ENCODE measurements around the gene NLRP5.
"Not testable (repeated sequence)": the region's sequence is repeated elsewhere in the genome, so short reads cannot be mapped to it uniquely, and the experiment has no call there.

Gene NLRP5

DNA sequence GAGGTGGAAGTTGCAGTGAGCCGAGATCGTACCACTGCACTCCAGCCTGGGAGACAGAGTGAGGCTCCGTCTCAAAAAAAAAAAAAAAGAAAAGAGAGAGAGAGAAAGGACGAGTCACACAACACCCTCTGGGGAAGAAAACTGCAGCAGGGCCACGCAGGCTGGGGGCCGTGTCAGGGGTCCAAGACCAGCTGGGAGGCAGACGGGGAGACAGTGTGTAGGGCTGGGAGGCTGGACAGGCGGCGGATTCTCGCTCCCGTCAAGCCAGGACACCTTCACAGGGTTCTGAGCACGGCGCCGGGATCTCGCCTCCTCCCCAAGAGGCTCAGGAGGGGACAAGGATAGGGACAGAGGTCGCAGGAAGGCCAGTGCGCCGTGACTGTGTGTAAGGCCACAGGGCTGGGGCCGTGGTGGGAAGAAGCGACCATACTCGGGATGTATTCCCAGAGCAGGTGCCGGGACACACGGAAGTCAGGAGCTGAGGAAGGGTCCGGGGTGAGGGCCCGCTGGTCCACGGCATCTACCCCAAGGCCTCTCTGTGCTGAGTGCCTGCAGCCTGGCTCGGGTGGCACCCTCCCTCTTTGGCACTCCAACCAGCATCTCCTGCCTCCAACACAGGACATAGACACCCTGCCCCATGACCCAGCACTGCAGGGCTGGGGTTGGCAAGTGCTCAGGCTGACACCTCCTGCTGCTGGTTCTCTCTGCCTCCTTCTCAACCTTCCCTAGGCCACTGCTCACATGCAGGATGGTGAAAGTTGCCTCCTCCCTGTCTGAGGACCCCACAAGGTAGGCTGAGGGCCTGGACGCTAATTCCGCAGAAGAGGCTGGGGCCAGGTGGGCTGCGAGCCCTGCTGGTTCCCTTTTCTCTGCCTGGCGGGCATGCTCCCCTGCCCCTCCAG is 113.3 kb downstream of the NLRP5 start:
- DNase-seq: no peak

DNA sequence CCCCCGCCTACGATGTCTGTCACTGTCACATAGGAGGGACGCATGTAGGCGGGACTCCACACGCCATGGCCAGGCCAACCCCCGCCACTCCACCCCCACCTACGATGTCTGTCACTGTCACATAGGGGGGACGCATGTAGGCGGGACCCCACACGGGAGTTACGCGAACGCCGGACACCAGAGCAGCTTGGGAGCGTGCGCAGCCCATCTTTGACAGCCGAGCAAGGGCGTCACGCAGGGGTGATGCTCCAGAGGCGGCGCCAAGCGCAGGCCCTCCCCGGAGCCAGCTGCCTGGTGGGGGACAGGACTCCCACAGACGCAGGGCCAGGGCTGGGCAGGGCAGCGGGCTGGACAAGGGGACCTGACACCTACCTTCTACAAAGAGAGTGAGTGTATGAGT is 114.5 kb downstream of the NLRP5 start:
- no peak for DNase-seq

GRCh38 chr19:56101746-56102535 is 115.4 kb downstream of the NLRP5 start:
- no peak for DNase-seq

- DNase-seq: no peak
These were observed 116.5 kb downstream of the NLRP5 start for GRCh38 chr19:56103027-56103614.

DNA sequence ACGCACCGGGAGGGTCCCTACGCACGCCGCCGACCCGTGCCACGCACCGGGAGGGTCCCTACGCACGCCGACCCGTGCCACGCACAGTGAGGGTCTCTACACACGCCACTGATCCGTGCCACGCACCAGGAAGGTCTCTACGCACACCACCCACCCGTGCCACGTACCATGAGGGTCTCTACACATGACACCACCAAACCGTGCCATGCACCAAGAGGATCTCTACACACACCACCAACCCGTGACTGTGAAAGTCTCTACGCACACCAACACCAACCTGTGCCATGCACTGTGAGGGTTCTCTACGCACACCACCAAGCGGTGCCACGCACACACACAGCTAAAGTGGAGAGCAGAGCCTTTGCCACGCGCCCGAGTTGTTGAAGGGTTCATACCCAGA is 117.8 kb downstream of the NLRP5 start:
- no peak for DNase-seq

- peak in 1 of 5 experiments; percentile 27 for DNase-seq
These were observed 118.6 kb downstream of the NLRP5 start for GRCh38 chr19:56105090-56105701.

GRCh38 chr19:56105831-56106396 is 119.3 kb downstream of the NLRP5 start:
- not testable (repeated sequence) for DNase-seq

GRCh38 chr19:56106397-56106849 is 119.8 kb downstream of the NLRP5 start:
- no peak for DNase-seq

GRCh38 chr19:56106993-56107392 is 120.4 kb downstream of the NLRP5 start:
- no peak for DNase-seq

DNA sequence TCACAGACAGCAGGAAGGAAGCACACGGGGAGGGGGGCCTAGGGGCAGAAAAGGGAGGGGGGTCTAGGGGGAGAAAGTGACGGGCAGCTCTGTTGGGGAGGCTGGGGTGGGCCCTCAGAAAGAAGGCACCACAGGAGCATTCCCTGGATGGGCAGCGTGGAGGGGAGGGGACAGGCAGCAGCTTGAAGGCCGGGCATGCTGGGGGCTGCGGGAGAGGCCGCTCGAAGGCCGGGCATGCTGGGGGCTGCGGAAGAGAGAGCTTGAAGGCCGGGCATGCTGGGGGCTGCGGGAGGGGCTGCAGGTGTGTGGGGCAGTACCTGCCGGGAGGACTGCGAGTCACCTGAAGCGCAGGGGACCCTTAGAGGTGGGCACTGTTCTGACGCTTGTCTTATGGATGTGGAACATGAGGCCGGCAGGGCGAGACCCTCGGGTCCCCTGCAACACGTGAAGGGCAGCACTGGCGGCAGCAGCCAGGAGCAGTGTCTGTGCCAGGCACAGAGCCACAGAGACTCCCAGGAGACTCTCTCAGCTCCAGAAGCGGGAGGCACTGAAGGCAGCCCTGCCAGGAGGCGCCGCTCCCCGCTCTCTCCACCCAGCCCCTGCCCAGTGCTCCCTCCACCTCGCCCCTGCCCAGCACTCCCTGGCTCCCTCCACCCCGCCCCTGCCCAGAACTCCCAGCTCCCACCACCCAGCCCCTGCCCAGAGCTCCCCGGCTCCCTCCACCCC is 121.2 kb downstream of the NLRP5 start:
- no peak for DNase-seq

DNA sequence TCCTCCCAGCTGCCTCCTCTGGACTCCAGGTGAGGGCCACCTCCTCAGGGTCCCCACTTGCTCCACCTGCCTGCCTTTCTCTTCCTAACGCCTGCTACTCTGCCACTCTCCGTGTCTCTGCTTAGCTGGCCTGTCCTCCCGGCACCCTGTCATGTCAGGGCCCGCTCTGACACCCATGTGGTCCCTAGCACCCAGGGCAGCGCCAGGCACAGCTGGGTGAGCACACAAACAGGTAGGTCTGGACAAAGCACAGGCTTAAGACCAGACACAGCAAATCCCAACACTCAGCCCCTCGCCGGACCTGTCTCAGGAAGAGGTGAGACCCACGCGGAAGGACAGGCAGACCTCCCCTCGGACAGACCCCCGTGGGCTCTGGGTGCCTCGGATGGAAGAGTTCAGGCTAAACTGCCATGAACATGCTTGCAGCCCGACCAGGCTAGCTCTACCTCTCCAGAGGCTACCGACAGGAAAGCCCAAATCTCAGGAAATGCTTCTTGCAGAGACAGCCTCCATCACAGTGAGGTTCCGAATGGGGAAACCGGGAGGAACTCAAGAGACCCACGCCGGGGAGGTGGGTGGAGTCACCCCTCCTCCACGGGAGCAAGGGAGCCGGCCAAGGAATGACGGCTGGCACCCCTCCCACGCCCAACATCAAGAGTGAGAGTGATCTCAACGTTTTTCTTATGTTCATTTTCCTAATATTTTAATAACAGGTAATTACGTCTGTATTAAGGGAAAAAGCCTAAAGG is 122.0 kb downstream of the NLRP5 start:
- DNase-seq: no peak

DNA sequence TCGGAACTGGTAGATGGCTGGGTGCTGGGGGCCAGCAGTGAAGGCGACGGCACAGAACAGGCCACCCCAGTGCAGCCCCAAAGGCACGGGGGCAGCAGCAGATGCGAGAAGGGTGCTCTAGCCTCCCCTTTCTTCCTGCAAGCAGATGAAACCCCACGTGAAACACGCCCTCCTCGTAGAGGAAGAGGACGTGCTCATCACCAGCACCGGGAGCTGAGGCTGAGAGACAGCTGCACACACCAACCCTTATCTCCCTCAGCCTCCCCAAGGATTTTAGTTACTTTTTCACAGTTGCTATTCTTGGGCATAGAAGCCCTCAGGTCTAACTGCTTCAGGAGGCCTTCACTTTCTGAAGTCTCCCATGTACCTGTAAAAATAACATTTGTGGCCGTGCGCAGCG is 122.7 kb downstream of the NLRP5 start:
- no peak for DNase-seq

DNA sequence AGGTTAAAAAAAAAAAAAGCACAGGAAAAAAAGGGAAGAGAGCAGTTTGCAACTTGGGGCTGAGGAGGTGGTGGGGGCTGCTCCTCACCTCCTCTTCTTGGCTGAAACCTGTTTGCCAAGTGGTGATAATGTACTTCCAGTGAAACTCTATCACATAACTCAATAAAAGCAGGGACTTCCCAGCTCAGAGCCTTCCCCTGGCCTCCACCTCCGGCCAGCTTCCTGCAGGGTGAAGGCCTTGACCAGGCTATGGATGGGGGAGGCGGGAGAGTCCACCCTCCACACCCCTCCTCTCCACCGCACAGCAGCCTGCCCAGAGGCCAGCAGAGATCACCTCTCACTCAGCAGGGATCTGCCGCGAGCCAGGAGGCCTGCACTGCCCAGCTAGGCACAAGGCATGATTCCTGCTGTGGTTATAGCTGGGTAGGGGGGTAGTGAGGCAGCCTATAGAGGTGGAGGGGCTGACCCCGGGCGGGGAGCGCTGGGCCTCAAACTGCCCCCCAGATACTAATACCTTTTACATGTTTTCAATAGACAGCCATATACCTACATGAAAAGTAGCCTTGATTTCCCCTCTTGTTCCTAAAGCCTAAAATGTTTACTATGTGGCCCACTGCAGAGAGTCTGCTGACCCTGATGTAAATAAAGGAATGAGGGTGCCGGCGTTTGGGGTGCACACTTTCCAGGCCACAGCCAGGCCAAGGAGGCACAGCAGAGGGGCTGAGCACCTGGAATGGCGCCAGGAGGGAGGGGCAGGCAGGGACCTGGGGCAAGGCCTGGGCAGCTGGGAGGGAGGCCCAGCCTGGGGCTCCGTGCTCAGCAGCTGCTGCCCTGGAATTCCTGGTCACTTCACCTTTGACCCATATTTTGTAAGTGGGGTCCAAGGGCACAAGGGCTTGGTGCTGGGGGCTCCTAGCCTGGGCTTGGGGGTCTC is 124.2 kb downstream of the NLRP5 start:
- DNase-seq: no peak

Data from T-helper 2 cell (primary cell).